ENCODE data around the gene EYA2.
"Not testable (repeated sequence)": the region's sequence is repeated elsewhere in the genome, so short reads cannot be mapped to it uniquely, and the experiment has no call there.

Gene EYA2

GRCh38 chr20:46946181-46946624 is 51.6 kb downstream of the EYA2 start:
- peaks cover 9% of the 10 kb centered on the region for H3K27me3 Mint-ChIP-seq (ENCODE audit: low read depth)
- no peak overlapping the region for H3K4me3 Mint-ChIP-seq
- H3K27ac Mint-ChIP-seq = no peak overlapping the region
- H3K36me3 Mint-ChIP-seq (ENCODE audit: low read depth) = no peaks in the 10 kb centered on the region
- H3K9me3 Mint-ChIP-seq = no peaks in the 10 kb centered on the region
- H3K4me1 Mint-ChIP-seq (ENCODE audit: low read depth) = no peaks in the 10 kb centered on the region

DNA sequence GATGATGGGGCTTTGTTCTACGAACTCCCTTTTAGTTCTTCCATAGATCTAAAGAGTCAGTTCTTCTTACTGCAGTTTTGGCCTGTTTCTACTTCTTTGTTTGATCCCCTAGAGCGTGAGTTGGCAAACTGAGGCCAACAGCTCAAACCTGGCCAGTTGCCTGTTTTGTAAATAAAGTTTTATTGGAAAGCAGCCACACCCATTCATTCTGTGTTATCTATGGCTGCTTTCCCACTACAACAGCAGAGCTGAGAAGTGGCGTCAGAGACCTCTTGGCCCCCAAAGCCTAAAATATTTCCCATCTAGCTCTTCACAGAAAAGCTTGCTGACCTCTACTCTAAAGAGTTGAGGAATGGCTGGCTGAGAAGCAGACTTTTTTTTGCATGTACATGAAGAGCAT is 52.2 kb downstream of the EYA2 start:
- no peak overlapping the region for H3K4me3 Mint-ChIP-seq
- peaks cover under 1% of the 10 kb centered on the region for H3K4me1 Mint-ChIP-seq (ENCODE audit: low read depth)
- H3K9me3 Mint-ChIP-seq = no peaks in the 10 kb centered on the region

DNA sequence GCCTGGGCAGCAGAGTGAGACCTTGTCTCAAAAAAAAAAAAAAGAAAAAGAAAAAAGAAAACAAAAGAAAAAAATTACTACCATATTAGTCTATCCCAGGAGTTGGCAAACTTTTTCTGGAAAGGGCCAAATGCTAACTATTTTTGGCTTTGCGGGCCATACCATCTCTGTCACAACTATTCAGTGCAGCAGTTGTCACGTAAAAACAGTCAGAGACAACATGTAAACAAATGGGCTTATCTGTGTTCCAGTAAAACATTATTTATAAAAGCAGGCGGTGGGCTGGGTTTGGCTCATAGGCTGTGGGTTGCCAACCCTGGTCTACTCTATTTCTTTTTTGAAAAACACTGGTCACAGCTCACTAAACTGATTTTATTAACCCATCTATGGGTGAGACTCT is 53.4 kb downstream of the EYA2 start:
- Mint-ChIP-seq H3K36me3 (ENCODE audit: low read depth) (no peaks in the 10 kb centered on the region), H3K4me3 (no peak overlapping the region), H3K9me3 (no peaks in the 10 kb centered on the region), H3K4me1 (ENCODE audit: low read depth) (peaks cover 2% of the 10 kb centered on the region), H3K27ac (no peak overlapping the region), H3K27me3 (ENCODE audit: low read depth) (peaks cover 14% of the 10 kb centered on the region)

More for the DNA sequence above, 52.2 kb downstream of the EYA2 start:
- H3K27me3 Mint-ChIP-seq (ENCODE audit: low read depth) = peaks cover 11% of the 10 kb centered on the region
- H3K36me3 Mint-ChIP-seq (ENCODE audit: low read depth) = no peaks in the 10 kb centered on the region
- no peak overlapping the region for H3K27ac Mint-ChIP-seq

DNA sequence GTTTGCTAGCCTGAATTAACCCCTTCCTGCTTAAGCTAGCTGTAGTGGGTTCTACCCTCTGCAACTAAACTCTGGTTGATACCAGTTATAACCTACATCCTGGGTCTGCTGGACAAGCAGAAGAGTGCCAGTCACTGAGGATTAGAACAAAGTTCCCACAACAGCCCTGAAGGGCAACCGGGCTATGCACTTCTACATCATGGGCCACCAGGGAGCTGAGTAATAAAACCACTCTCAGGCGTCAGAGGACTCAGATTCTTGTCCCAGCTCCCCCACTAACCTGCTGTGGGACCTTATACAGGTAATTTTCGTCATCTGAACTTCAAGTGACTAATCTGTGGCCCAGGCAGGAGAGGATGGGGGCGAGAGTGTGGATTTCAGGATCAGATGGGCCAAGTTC is 56.8 kb downstream of the EYA2 start:
- H3K4me1 Mint-ChIP-seq (ENCODE audit: low read depth) = peaks cover 2% of the 10 kb centered on the region
- no peak overlapping the region for H3K27ac Mint-ChIP-seq
- H3K36me3 Mint-ChIP-seq (ENCODE audit: low read depth) = no peaks in the 10 kb centered on the region
- peaks cover 10% of the 10 kb centered on the region for H3K9me3 Mint-ChIP-seq
- H3K27me3 Mint-ChIP-seq (ENCODE audit: low read depth) = peaks cover 20% of the 10 kb centered on the region
- no peak overlapping the region for H3K4me3 Mint-ChIP-seq

DNA sequence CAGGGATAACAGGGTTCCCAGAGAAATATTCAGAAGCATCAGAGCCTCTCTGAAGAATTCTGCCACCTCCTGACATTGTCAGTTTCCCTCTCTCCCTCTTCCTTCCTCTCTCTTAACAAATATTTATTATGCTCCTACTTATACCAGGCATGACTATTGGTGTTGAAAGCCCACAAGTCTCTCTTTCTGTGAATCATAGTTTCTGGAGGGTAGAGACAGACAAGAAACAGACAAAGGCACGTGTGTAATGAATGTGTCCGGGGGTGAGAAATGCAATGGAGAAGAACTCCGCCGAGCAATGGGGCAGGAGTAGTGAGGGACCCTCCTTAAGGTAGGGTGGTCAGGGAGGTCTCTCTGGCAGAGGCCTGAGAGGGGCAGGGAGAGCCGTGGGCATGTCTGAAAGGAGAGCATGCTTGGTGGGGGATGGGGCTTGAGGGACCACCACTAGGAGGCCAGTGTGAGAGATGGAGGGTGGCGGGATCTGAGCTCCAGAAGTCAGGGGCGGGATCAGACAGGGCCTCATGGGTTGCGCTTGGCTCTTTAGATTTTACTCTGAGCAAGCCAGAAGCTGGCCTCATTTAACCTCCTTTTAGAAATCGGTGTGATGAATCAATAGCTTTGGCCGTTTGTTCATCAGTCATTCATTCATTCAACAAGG is 57.3 kb downstream of the EYA2 start:
- H3K4me3 Mint-ChIP-seq = no peak overlapping the region
- peaks cover 21% of the 10 kb centered on the region for H3K27me3 Mint-ChIP-seq (ENCODE audit: low read depth)
- no peak overlapping the region for H3K27ac Mint-ChIP-seq
- H3K4me1 Mint-ChIP-seq (ENCODE audit: low read depth) = peaks cover 2% of the 10 kb centered on the region
- H3K36me3 Mint-ChIP-seq (ENCODE audit: low read depth) = no peaks in the 10 kb centered on the region
- peaks cover 12% of the 10 kb centered on the region for H3K9me3 Mint-ChIP-seq

GRCh38 chr20:46953596-46953995 is 59.0 kb downstream of the EYA2 start:
- Mint-ChIP-seq H3K4me3 (no peak overlapping the region), H3K27ac (no peak overlapping the region), H3K27me3 (ENCODE audit: low read depth) (peaks cover 20% of the 10 kb centered on the region), H3K4me1 (ENCODE audit: low read depth) (peaks cover 2% of the 10 kb centered on the region), H3K36me3 (ENCODE audit: low read depth) (no peaks in the 10 kb centered on the region), H3K9me3 (peaks cover 15% of the 10 kb centered on the region)

DNA sequence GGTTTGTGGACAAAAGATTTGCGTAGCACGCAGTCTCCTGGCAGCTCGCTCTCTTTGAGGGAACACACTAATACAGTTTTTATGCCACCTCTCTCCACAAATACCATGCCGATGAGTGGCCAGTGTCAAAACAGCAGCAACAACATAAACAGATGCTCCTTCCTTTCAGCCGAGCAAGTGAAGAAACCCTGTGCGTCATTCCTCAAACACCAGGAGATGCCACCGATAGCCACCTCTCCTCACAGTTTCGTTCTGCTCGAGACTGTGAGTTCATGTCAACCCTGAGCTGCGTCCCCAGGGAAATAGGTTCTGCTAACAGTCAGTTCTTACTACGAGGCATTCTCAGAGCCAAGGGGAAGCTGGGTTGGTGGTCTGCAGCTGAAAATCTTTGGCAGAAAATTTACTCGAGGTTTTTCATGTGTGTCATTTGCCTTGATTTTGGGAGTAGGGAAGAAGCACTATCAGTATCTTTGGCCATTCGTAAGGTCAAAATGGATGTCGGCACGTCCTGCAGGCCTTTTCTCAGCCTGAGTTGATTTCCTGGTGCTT is 59.9 kb downstream of the EYA2 start:
- H3K4me1 Mint-ChIP-seq (ENCODE audit: low read depth) = peaks cover 2% of the 10 kb centered on the region
- H3K27me3 Mint-ChIP-seq (ENCODE audit: low read depth) = peaks cover 16% of the 10 kb centered on the region
- peaks cover 15% of the 10 kb centered on the region for H3K9me3 Mint-ChIP-seq
- H3K27ac Mint-ChIP-seq = no peak overlapping the region
- no peaks in the 10 kb centered on the region for H3K36me3 Mint-ChIP-seq (ENCODE audit: low read depth)
- H3K4me3 Mint-ChIP-seq = no peak overlapping the region

- Mint-ChIP-seq H3K4me1 (ENCODE audit: low read depth) (peaks cover 2% of the 10 kb centered on the region), H3K27ac (no peak overlapping the region), H3K27me3 (ENCODE audit: low read depth) (peaks cover 16% of the 10 kb centered on the region)
These were observed 61.2 kb downstream of the EYA2 start for GRCh38 chr20:46955601-46956556.

GRCh38 chr20:46959081-46959692 is 64.5 kb downstream of the EYA2 start:
- H3K4me3 Mint-ChIP-seq = no peak overlapping the region
- peaks cover 20% of the 10 kb centered on the region for H3K27me3 Mint-ChIP-seq (ENCODE audit: low read depth)
- H3K36me3 Mint-ChIP-seq (ENCODE audit: low read depth) = no peaks in the 10 kb centered on the region
- no peaks in the 10 kb centered on the region for H3K4me1 Mint-ChIP-seq (ENCODE audit: low read depth)
- peaks cover 15% of the 10 kb centered on the region for H3K9me3 Mint-ChIP-seq
- H3K27ac Mint-ChIP-seq = no peak overlapping the region

More at GRCh38 chr20:46955601-46956556, 61.2 kb downstream of the EYA2 start:
- H3K4me3 Mint-ChIP-seq = no peak overlapping the region
- no peaks in the 10 kb centered on the region for H3K36me3 Mint-ChIP-seq (ENCODE audit: low read depth)
- H3K9me3 Mint-ChIP-seq = peaks cover 15% of the 10 kb centered on the region

GRCh38 chr20:46959821-46960220 is 65.2 kb downstream of the EYA2 start:
- H3K9me3 Mint-ChIP-seq = peaks cover 15% of the 10 kb centered on the region
- no peaks in the 10 kb centered on the region for H3K4me1 Mint-ChIP-seq (ENCODE audit: low read depth)
- H3K36me3 Mint-ChIP-seq (ENCODE audit: low read depth) = no peaks in the 10 kb centered on the region
- H3K4me3 Mint-ChIP-seq = no peak overlapping the region
- no peak overlapping the region for H3K27ac Mint-ChIP-seq
- peaks cover 20% of the 10 kb centered on the region for H3K27me3 Mint-ChIP-seq (ENCODE audit: low read depth)

DNA sequence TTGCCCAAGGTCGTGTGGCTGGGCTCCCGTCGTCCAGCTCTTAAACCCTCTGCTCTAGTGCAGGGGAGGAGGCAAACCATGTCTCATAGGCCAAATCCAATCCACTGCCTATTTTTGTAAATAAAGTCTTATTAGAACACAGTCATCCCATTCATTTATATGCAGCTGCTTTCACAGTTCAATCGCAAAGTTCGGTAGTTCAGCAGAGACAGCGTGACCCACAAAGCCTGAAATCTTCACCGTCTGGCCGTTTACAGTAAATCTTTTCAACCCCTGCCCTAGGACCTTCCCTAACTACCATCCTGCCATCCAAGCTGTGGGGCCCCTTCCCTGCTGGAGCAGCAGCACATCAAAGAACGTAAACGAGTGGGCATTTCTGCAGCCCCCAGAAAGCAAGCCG is 65.9 kb downstream of the EYA2 start:
- Mint-ChIP-seq H3K4me3 (no peak overlapping the region), H3K27me3 (ENCODE audit: low read depth) (peaks cover 19% of the 10 kb centered on the region), H3K9me3 (peaks cover 14% of the 10 kb centered on the region), H3K36me3 (ENCODE audit: low read depth) (no peaks in the 10 kb centered on the region), H3K4me1 (ENCODE audit: low read depth) (no peaks in the 10 kb centered on the region), H3K27ac (no peak overlapping the region)

DNA sequence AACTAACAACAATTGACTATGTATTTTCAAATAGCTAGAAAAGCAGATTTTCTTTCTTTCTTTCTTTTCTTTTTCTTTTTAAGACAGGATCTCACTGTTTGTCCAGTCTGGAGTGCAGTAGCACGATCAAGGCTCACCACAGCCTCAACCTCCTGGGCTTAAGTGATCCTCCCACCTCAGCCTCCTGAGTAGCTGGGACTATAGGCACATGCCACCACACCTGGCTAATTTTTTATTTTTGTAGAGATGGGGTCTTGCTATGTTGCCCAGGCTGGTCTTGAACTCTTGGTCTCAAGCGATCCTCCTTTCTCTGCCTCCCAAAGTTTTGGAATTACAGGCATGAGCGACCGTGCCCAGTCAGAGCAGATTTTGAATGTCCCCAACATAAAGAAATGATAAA is 67.3 kb downstream of the EYA2 start:
- peaks cover 14% of the 10 kb centered on the region for H3K27me3 Mint-ChIP-seq (ENCODE audit: low read depth)
- not testable (repeated sequence) for H3K36me3 Mint-ChIP-seq (ENCODE audit: low read depth); H3K27ac Mint-ChIP-seq; H3K9me3 Mint-ChIP-seq; H3K4me3 Mint-ChIP-seq; H3K4me1 Mint-ChIP-seq (ENCODE audit: low read depth)

DNA sequence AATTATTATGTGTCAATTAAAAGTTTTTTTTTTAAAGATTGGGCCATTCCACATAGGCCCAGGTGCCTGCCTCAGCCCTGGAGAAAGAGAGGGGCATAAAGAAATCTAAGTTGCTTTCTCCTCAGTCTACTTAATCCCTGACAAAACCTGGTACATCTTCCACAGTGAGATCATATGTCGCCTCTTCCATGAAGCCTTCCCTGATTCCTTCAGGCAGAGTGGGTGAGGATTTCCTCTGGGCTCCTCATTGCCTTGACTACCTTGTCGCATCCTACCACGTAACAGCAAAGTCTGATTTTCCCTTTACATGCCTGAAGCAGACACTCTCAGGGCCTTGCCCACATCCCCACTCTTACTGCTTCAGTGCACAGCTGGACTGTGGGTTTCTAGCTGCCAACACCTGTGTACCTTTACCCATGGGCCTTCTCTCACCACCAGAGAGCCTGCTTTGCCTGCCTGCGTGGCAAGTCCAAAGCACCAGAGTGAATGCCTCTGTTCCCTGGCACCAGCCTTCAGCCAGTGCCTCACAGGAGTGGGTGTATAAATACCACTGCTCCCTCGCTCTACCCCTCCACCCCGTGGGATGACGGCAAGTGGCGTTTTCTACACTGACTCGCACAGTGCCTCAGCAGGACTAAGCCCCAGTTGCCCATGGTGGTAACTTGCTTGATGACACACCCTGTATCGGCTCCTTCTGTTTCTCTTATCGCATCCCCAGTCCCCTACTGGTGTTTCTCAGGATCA is 68.0 kb downstream of the EYA2 start:
- Mint-ChIP-seq H3K9me3 (no peaks in the 10 kb centered on the region), H3K27me3 (ENCODE audit: low read depth) (peaks cover 17% of the 10 kb centered on the region), H3K4me3 (no peak overlapping the region), H3K4me1 (ENCODE audit: low read depth) (no peaks in the 10 kb centered on the region), H3K36me3 (ENCODE audit: low read depth) (no peaks in the 10 kb centered on the region), H3K27ac (no peak overlapping the region)

DNA sequence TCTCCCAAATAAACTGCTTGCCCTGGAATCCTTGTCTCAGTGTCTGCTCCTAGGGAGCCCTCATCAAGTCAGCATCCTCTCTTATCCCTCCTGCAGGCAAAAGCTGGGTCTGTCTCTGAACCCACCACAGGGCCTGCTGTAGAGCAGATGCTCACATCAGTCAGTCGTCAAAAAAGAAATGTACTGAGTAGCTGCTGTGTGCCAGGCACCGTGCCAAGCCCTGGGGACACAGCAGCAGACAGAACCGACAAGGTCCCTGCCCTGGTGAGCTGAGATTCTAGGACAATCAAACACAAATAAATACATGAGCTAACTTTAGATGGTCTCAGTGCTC is 68.5 kb downstream of the EYA2 start:
- no peaks in the 10 kb centered on the region for H3K36me3 Mint-ChIP-seq (ENCODE audit: low read depth)
- no peaks in the 10 kb centered on the region for H3K4me1 Mint-ChIP-seq (ENCODE audit: low read depth)
- H3K9me3 Mint-ChIP-seq = no peaks in the 10 kb centered on the region
- no peak overlapping the region for H3K27ac Mint-ChIP-seq
- H3K27me3 Mint-ChIP-seq (ENCODE audit: low read depth) = peaks cover 17% of the 10 kb centered on the region
- H3K4me3 Mint-ChIP-seq = no peak overlapping the region

Data from T-helper 1 cell treated with Interleukin-12 subunit alpha and Interleukin-12 subunit beta and Interleukin-4 antibody, amounts not matched to agents 30 μg/mL and 1 μg/mL, for 36 hours (primary cell).